Gastrocnemius medialis (tissue), 4 donors: ENCODE measurements around the gene NPIPB8.
"Not testable (repeated sequence)": the region's sequence is repeated elsewhere in the genome, so short reads cannot be mapped to it uniquely, and the experiment has no call there.

Experiments
- CTCF ChIP-seq, 5 experiments: fragments of 450-650 bp in 3 of 5; fragments of 200-600 bp in 2 of 5; sonication (generic) in 2 of 5; IDR thresholded peaks in 4 of 5; conservative IDR thresholded peaks in 1 of 5; 1 replicate in 4 of 5; 2 replicates in 1 of 5; pipeline ENCODE4 v1.5.1; 2016 to 2019; ENCODE audit warnings: antibody characterized with exemption in 5 of 5, mild to moderate bottlenecking in 3 of 5, moderate library complexity in 3 of 5
- POLR2A ChIP-seq, 2 donors: fragments of 450-650 bp; IDR thresholded peaks; one replicate each; pipeline ENCODE4 v1.6.1; 2017; ENCODE audit warnings: antibody characterized with exemption in 2 of 2, mild to moderate bottlenecking in 2 of 2, moderate library complexity in 2 of 2

GRCh38 chr16:28601589-28601988 lies 36.3 kb upstream of the NPIPB8 start:
- not testable (repeated sequence) for TF ChIP-seq CTCF (IDR thresholded peaks at IDR 0.05 in 4 of 5, conservative IDR thresholded peaks at IDR 0.05 in 1 of 5); POLR2A (IDR thresholded peaks at IDR 0.05)
